Uterus (tissue), 4 donors: ENCODE data around the gene ADAMTS3. TPM values are rescaled to one million over a fixed set of nuclear protein-coding genes. Genes with fewer than 3 reads are reported as not detected.
A peak's percentile ranks its signal among the peaks of the same experiment; 100 is the strongest.

ENCODE experiments used
- DNase-seq, 2 donors: peaks; one replicate each; pipeline ENCODE4 v3.0.0-alpha.2; 2019 to 2020
- H3K27ac ChIP-seq, 2 donors: fragments of 200-600 bp; sonication (generic); 1 replicate in 1 of 2; 2 replicates in 1 of 2; pipeline ENCODE4 v1.5.1; 2016 to 2018
- H3K27me3 ChIP-seq, 2 donors: fragments of 200-600 bp; sonication (generic); one replicate each; pipeline ENCODE4 v1.5.1; 2018 to 2019; ENCODE audit warnings: control low read depth in 1 of 2
- H3K36me3 ChIP-seq, 2 donors: fragments of 200-600 bp; sonication (generic); one replicate each; pipeline ENCODE4 v1.5.1; 2019; ENCODE audit warnings: control low read depth in 1 of 2
- H3K4me1 ChIP-seq, 2 donors: fragments of 200-600 bp; sonication (generic); one replicate each; pipeline ENCODE4 v1.5.1; 2018 to 2019; ENCODE audit warnings: control low read depth in 1 of 2
- H3K4me3 ChIP-seq, 2 donors: fragments of 200-600 bp; sonication (generic); 1 replicate in 1 of 2; 2 replicates in 1 of 2; pipeline ENCODE4 v1.5.1; 2018 to 2019; ENCODE audit warnings: mild to moderate bottlenecking in 1 of 2
- H3K9me3 ChIP-seq, 2 donors: fragments of 200-600 bp; sonication (generic); one replicate each; pipeline ENCODE4 v1.5.1; 2019; ENCODE audit warnings: control low read depth in 1 of 2
- CTCF ChIP-seq, 4 experiments: fragments of 200-600 bp in 2 of 4; fragments of 450-650 bp in 2 of 4; sonication (generic) in 2 of 4; IDR thresholded peaks; one replicate each; pipeline ENCODE4 v1.5.1; 2016 to 2019; ENCODE audit warnings: antibody characterized with exemption in 4 of 4, mild to moderate bottlenecking in 2 of 4, moderate library complexity in 1 of 4
- POLR2A ChIP-seq, 2 donors: fragments of 450-650 bp; IDR thresholded peaks; one replicate each; pipeline ENCODE4 v1.6.1; 2016; ENCODE audit warnings: antibody characterized with exemption in 2 of 2, mild to moderate bottlenecking in 1 of 2, moderate library complexity in 1 of 2
- intact Hi-C: fragments of 100-400 bp; cut with DNase I; formaldehyde crosslinking; loops from one replicate; pipeline ENCODE4 v1.15.1; 2023; ENCODE audit warnings: low total_unique reads
- total RNA-seq, 4 donors: library from RNA; depleted of rRNA in 3 of 4; stranded (reverse); fragments of >200 nt in 3 of 4; gene quantifications; one replicate each; pipeline versions ENCODE4 v1.1.0 to v1.2.4, GENCODE V29; 2014 to 2023
- donor health status: DM: yes; HTN: yes; CAD: no.

Gene ADAMTS3
- total RNA-seq, 4 donors from 2014 or later, result 4.2 to 25.7 (median 11.8) TPM

DNA sequence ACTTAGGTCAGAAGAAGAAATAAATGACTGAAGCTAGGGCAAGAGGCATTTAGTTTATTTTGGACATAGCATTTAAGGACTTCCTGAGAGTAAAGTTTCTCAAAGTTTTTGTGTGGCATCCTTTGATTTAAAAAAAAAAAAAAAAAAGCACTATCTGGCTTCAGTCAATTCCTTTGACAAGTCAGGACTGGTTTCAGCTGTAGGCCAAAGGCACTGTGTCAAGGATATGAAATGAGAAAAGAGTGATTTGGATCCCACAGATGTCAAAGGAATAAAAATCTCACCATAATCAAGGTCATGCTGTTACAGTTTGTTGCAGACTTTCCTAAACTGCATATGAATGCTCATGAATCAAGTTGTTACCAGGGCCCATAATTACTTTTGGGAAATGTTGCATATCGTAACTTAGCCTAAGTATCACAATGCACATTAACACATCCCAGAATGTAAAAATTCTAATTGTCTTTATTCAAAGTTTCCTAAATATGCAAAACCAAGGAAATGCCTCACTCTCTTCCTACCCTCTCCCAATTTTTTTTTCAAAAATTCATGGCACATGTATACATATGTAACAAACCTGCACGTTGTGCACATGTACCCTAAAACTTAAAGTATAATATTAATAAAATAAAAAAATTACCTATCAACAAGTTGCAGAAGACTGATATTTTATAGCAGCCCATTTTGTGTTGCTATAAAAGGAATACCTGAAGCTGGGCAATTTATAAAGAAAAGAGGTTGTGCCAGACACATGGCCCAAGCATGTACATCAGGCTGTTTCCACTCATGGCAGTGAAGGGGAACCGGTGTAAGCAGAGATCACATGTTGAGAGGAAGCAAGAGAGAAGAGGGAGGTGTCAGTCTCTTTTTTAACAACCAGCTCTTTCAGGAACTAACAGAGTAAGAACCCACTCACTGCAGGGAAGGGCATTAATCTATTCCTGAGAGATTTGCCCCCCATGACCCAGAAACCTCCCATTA, 33.7 kb upstream of the ADAMTS3 start:
- no peaks in the 10 kb centered on the region for H3K4me1 ChIP-seq
- H3K27ac ChIP-seq, result no peak overlapping the region
- no peaks in the 10 kb centered on the region for H3K27me3 ChIP-seq
- intact Hi-C loops, result no loop called here
- no peak overlapping the region for H3K4me3 ChIP-seq
- no peaks in the 10 kb centered on the region for H3K9me3 ChIP-seq
- H3K36me3 ChIP-seq, result no peaks in the 10 kb centered on the region
- no peak for DNase-seq
- TF ChIP-seq POLR2A (IDR thresholded peaks at IDR 0.05) (no peak), CTCF (IDR thresholded peaks at IDR 0.05) (no peak)

- Histone ChIP-seq H3K36me3 (no peaks in the 10 kb centered on the region), H3K27ac (no peak overlapping the region), H3K4me3 (no peak overlapping the region), H3K4me1 (no peaks in the 10 kb centered on the region), H3K9me3 (no peaks in the 10 kb centered on the region), H3K27me3 (no peaks in the 10 kb centered on the region)
- TF ChIP-seq CTCF (IDR thresholded peaks at IDR 0.05), result no peak
- no peak for TF ChIP-seq POLR2A (IDR thresholded peaks at IDR 0.05)
- no peak for DNase-seq
- intact Hi-C loops, result no loop called here
These were observed 22.8 kb upstream of the ADAMTS3 start for GRCh38 chr4:72591547-72592454.

DNA sequence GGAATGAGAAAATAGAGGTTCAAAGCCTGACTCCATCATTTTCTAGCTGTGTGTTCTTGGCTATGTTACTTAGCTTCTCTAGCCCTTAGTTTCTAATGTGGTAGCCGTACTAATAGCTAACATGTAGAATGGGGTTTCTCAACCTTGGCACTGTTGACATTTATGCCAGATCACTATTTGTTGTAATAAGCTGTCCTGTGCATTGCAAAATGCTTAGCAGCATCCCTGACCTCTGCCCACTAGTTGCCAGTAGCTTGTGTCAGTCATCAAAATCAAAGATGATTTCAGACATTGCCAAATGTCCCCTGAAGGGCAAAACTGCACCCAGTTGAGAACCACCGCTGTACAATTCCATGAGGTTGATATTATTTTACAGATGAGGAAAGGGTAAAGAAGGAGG, 18.3 kb upstream of the ADAMTS3 start:
- Histone ChIP-seq H3K4me1 (no peaks in the 10 kb centered on the region), H3K9me3 (no peaks in the 10 kb centered on the region), H3K27me3 (no peaks in the 10 kb centered on the region), H3K27ac (no peak overlapping the region), H3K4me3 (no peak overlapping the region), H3K36me3 (no peaks in the 10 kb centered on the region)
- no peak for DNase-seq
- TF ChIP-seq CTCF (IDR thresholded peaks at IDR 0.05) (no peak), POLR2A (IDR thresholded peaks at IDR 0.05) (no peak)
- intact Hi-C loops, result no loop called here

GRCh38 chr4:72582853-72583252, 13.8 kb upstream of the ADAMTS3 start:
- H3K27me3 ChIP-seq, result no peaks in the 10 kb centered on the region
- intact Hi-C loops, result no loop called here
- H3K4me1 ChIP-seq, result no peaks in the 10 kb centered on the region
- no peak overlapping the region for H3K4me3 ChIP-seq
- no peaks in the 10 kb centered on the region for H3K9me3 ChIP-seq
- H3K27ac ChIP-seq, result no peak overlapping the region
- peak in 1 of 2 donors; percentile 16 for DNase-seq
- TF ChIP-seq POLR2A (IDR thresholded peaks at IDR 0.05) (no peak), CTCF (IDR thresholded peaks at IDR 0.05) (no peak)
- H3K36me3 ChIP-seq, result no peaks in the 10 kb centered on the region
